Measurements from ENCODE around the gene GPATCH2.
"Not testable (repeated sequence)": the region's sequence is repeated elsewhere in the genome, so short reads cannot be mapped to it uniquely, and the experiment has no call there.

Gene GPATCH2

DNA sequence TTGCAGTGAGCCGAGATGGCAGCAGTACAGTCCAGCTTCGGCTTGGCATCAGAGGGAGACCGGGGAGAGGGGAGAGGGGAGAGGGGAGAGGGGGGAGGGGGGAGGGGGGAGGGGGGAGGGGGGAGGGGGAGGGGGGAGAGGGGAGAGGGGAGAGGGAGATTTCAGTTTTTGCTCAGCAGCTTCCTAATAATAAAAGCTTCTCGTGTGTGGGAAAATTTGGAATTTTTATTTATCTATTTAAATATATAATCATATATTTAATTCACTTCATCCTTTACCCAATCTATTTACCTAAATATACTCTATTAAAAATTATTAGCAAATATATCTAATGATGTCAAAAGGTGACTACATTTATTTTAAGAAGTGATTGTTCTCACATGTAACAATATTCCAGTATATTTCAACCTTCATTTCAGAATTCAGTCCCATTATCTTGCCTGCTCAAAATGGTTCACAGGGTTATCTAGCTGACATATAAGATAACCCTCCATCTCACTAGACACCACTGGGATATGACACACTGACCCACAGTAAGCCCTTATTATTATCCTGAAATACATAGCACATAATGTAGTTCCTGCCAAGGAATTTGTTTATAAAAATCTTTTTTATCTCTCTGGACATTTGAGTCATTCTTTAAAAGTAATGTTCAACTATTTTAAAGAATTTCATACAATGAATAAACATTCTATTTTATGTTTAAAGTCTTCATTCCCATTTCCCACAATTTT is 105.9 kb downstream of the GPATCH2 start:
- no peak for DNase-seq

DNA sequence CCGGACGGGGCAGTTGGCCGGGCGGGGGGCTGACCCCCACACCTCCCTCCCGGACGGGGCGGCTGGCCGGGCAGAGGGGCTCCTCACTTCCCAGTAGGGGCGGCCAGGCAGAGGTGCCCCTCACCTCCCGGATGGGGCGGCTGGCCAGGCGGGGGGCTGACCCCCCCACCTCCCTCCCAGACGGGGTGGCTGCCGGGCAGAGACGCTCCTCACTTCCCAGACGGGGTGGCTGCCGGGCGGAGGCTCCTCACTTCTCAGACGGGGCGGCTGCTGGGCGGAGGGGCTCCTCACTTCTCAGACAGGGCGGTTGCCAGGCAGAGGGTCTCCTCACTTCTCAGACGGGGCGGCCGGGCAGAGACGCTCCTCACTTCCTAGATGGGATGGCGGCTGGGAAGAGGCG is 107.0 kb downstream of the GPATCH2 start:
- not testable (repeated sequence) for DNase-seq

DNA sequence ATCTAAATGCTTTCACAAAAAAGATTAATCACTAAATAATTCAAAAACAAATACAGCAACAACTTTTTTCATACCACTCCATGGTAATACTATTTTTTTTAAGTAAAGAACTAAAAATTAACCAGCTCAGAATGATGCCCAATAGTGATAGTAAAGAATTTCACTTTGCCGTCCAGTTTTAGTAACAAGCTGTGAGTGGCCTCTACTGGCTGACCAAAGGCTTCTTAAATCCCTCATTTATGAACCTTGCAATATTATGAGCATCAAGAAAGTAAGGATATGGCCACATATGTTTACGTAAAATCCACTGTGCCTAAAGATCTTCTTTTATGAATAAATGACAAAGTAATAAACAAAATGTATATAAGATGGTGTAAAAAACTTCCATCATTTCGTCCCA is 108.6 kb downstream of the GPATCH2 start:
- no peak for DNase-seq

DNA sequence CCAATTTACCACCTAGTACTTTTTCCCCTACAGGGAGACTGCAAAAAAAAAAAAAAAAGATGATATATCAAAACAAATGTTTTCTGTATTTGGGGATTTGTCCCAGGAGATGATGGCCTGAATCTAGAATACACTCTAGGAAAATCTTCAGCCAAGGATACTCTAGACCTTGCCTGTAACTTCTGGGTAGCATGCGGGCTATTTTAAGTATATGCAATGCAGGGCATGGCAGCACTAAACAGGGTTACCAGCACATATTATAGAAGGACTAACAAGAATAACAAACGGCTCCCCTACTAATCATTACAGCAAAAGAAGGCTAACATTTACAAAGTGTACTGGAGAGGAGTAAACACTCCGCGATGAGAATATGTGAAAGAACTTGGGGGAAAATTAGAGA is 109.6 kb downstream of the GPATCH2 start:
- no peak for DNase-seq

DNA sequence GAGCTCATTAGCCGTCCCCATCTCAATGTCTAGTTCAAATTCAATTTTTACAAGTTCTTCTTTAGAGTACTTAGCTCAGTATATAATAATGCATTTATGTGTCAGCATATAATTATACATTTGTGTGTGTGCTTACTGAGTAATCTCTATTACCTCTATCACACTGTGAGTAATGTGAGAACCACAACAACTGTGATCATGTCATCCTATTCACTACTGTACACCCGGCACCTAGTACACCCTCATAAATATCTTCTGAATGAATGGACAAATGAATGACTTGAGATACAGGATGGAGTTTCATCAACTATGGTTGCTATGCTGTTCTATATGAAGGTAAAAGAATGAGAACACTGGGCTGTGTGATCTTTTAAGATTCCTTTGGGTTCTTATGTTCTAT is 124.0 kb downstream of the GPATCH2 start:
- no peak for DNase-seq

DNA sequence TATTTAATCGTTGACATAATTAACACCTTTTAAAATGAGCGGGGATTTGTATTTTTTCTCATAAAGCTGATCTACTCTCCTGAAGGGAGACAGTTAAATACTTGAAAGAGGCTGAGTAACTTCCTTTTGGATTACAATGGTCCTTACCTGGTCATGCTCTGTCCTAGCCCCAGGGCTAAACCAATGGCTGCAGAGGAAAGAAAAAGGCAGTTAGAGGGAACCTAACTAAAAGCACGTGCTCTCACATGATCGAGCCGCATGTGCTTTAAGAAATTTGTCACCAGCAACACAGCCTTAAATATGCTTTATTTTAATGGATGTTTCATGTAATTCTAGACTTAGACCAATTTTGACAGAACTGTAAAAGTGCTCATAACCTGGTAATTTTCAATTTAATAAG is 132.7 kb downstream of the GPATCH2 start:
- DNase-seq = no peak

DNA sequence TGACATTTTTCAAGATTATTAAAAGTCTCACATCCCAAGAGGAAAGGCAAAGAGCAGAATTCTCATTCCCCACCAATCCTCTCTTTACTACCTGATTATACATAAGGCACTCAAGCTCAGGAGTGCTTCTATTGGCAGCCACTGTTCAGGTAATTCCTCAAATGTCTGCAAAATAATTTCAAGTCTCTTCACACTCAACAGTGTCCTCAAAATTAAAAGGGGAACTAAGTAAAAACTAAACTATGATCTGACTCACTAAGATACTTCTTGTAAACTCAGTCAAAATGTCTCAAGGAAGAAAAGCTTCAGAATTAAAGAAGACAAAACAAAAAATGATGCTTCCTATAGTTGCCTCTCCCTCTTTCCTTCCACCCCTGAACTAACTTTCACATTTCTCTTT is 135.6 kb downstream of the GPATCH2 start:
- DNase-seq = no peak

DNA sequence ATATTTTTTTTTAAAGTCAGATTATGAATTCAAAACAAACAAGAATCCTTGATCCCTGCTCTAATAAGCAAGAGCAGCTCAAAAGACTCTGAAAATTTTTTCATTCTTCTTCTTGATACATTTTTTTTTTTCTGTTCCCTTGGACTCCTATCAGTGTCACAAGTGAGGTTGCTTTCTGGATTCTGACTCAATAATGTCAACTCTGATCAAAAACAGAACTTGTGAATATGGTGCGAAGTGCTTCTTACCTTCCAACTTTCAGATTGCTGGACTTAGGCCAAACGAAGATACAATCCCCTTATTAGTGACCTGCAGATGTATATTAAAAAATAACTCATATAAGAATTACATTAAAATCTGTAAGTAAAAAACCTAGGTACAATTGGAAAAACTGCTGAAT is 136.1 kb downstream of the GPATCH2 start:
- no peak for DNase-seq

DNA sequence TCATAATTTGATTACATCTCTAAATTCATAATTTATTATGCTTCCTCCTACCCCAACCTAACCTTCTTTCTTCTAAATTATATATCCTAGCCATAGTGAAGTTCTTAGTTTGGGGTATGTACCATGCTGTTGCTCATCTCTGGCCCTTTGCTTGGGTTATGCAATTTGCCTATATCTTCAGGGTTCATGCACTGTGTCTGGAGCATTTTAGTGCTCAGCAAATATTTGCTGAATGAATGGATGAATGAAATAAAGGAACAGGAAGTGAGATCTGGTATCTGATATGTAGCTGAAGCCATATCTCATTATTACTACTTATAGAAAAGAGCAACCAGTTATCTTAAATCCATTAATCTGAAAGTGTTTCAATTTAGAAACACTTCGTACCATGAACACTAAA is 137.6 kb downstream of the GPATCH2 start:
- DNase-seq = no peak

DNA sequence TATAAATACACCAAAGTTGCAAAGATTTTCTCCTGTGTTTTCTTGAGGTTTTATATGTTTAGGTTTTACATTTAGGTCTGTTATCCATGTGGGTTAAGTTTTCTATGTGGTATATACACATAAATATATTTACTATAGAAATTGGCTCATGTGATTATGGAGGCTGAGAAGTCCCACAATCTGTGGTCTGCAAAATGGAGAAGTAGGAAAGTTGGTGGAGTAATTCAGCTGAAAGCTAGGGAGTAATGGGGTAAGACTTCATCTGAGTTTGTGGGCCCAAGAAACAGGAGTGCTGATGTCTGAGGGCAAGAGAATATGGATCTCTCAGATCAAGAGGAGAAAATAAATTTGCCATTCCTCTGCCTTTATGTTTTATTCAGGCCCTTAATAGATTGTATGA is 146.0 kb downstream of the GPATCH2 start:
- DNase-seq = no peak

DNA sequence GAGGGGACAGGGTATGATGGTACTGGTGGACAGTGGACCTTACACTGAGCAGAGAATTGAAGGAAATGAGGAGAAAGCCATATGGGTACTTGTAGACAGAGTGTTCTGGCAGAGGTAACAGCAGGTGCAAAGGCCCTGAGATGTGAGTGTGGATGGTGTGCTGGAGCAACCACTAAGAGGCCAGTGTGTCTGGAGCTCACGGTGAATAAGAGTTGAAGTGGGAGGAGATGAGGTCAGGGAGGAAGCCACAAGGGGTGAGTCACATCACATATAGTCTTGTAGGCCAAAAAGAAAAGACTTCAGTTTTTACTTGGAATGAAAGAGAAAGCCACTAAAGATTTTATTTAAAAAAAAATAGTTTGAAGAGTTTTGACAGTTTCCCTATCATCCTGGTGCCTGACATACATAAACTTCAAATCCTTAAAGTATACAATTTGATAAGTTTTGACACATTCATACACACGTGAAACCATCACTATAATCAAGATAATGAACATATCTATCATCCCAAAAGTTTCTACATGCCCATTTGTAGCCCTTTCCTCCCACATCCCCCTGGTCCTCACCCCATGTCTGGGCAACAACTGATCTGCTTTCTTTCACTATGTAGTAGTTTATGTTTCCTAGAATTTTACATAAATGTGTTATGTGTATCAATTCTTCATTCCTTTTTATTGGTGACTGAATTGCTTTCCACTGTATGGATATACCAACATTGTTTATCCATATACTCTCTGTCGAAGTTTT is 148.4 kb downstream of the GPATCH2 start:
- no peak for DNase-seq

DNA sequence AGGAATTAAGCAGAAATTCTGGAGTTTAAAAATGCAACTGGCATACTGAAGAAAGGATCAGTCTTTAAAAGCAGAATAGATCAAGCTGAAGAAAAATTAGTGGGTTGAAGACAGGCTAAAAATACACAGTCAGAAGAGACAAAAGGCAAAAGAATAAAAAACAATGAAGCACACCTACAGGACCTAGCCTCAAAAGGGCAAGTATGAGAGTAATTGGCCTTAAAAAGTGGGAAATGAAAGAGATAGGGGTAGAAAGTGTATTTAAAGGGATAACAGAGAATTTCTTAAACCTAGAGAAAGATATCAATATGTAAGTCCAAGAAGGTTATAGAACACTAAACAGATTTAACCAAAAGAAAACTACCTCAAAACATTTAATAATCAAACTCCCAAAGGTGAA is 152.4 kb downstream of the GPATCH2 start:
- DNase-seq = no peak

DNA sequence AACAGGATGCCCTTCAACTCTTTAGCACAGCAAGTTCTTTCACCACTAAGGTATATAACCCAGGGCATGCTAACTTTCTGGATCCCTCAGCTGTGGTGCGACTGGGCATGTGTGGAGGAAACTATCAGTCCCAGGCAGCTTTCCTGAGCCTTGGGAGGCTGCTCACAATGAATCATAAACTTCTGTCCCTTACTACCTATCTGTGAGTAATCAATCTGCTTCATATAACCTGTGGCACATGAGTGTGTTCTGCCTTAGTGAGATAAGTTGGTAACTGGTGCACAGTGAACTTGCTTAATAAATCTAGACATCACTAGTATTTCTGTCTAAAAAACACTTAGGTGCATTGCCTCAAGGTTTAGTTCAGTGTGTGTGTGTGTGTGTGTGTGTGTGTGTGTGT is 158.0 kb downstream of the GPATCH2 start:
- DNase-seq = no peak

DNA sequence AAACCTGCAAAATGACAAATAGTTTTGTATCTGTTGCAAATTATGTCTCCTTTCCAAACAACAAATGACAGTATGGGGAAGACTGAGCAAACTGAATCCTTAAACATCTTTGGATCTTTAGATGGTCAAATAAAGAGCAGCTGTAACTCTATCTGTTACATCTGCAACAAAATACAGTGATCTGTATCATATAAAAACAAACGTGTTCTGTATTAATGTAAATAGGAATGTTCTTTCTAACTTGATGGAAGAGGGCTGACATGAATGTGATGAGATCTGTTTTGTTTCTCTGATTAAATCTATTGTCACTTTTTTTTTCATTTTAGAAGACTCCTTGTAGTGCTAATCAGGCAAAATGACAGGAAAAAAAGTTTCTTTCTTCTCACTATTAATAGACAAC is 159.5 kb downstream of the GPATCH2 start:
- DNase-seq = no peak

DNA sequence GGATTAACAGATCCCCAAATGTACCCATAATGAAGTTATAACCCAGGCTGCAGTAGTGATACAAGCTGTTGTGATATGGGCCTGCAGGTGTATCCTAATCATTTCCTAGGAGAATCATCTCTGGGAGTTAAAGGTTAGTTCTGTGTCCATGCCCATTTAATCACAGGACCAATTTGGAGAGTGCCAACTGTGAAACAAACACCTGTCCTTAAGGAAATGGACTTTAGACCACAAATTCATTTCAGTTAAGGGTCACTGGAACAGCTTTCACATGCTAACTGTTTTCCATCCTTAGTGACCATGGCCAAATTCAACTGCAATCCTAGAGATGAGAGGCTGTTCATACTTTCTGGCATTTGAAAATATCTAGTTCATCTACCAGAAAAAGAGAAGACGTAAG is 160.9 kb downstream of the GPATCH2 start:
- no peak for DNase-seq

DNA sequence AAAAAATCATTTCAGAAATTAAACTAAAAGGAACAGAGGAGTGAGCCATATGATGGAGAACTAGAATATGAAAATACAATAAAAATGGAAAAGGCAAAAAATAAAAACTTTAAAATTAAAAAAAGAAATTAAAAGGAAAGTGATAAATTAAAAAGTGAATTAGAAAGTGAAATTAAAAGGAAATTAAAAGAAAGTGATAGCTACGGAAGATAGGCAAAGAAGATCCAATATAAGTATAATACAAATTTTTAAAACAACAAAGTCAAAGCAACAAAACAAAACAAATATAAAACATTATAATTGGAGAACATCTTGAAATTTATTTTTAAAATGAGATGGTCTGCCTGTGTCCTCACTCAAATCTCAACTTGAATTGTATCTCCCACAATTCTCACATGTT is 165.8 kb downstream of the GPATCH2 start:
- DNase-seq = no peak

DNA sequence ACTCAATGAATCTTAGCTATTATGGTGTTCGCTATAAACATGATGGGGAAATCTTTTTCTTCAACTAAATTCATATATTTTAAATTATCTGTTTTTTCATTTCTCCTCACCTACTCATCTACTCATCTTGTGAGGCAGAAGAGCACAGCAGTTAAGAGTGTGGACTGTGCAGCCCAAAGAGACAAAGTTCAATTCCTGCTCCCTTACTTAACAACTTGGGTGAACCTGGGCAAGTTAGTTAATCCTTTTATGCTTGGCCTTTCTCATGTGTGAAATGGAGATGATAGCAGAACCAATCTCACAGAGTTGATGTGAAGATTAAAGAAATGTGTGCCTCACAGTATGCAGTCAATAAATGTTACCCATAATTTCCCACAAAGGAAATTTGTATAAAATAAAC is 168.2 kb downstream of the GPATCH2 start:
- no peak for DNase-seq

DNA sequence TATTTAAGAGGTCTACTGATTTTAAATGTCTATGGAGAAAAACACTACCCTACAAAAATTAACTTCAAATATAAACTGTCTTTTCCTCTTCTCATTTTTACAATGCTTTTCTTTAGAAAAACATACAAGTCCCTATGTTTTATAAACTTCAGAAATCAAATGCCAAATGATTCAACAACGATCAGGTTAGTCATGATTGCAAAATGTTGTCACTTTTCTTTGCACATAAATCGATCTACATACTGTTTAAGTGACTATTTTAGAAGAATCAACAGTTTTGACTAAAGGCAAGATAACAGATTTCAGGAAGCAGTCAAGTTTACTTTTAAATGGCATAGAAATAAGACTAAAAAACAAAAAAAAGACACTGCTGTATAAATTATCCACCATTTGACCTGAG is 168.7 kb downstream of the GPATCH2 start:
- no peak for DNase-seq

DNA sequence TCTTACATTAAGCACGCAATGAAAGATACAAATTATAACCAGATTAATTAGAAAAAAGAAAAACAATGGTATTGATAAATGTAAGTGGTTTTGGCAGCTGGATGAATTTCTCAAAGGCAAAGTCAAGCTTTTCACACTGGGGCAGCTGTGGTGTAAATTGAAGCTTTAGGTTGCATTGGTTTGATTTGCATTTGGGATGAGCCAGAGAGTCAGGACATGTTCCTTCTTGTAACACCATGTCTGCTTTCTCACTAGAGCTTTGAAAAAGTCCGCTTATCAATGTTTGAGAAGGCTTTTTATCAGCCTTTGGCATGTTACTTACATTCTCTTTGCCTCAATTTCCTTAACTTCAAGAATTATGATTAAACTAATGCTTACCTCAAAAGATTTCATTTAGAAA is 173.9 kb downstream of the GPATCH2 start:
- no peak for DNase-seq

DNA sequence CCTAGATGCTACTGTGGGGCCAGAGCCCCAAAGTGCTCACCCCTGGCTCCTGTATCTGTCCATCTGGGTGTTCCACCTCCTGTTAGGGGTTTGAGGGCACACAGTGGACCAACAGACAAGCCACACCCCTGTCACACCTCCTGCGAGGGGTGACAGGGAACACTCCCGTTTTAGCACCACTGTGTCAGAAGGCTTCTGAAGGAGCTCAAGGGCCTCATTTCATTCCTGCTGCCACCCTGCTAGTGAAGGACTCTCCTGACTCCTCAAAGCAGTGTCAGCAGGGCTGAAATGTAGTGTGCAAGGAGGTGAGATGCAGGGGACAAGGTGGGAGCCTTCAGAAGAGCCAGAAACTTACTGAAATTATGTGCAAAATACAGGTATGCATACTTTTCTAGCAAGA is 174.6 kb downstream of the GPATCH2 start:
- DNase-seq = no peak

DNA sequence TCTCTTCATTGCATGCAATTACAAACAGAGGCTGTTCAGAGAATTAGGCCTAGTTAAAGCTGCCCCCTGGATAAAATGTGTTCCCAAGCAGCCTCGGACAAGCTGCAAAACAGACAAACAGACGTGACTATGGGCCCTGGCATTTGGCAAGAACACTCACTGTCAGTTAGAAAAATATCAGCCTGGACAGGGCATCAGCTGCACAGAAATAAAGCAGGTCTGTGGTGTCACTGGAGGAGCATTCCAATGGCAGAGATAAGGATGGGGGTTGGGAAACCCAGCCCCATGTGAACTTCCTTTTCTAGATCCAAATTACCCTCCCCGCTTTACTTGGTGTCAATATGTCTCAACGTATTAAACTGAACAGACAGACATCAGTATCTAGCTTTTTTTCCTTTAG is 177.1 kb downstream of the GPATCH2 start:
- no peak for DNase-seq

DNA sequence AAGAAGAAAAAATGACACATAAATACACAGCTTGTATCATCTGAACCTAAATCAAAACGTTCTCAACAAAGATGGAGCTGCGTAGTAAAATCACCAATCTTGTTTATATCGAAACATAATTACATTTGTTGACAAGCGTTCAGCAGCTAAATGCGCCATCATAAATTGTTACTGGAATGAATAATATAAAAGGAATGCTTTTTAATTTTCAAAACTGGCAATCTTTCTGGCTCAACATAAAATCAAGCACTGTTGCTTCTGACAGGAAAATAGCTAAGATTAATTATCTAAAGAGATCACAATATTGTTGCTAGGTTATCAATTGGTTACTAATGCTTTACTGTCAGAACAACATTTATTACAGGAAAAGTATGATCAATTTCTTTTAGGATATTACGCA is 181.5 kb downstream of the GPATCH2 start:
- no peak for DNase-seq

DNA sequence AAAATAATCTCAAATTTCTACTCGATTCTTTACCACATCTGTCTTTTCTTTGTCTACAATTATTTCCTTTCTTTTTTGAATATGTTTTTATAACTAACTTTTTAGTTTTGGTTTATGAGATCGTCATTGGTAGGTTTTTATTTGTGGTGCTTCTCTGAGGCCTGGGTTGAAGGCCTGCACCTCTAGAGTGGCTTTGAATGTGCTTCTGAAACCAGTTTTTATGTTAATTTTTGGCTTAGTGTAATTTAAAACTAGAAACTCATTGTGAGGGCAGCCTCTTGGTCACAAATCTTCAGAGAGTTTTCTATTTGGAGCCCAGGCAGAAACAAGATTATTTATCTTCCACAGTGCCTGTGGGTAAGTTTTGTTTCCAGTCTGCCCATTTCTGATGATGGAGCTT is 187.0 kb downstream of the GPATCH2 start:
- DNase-seq = no peak

DNA sequence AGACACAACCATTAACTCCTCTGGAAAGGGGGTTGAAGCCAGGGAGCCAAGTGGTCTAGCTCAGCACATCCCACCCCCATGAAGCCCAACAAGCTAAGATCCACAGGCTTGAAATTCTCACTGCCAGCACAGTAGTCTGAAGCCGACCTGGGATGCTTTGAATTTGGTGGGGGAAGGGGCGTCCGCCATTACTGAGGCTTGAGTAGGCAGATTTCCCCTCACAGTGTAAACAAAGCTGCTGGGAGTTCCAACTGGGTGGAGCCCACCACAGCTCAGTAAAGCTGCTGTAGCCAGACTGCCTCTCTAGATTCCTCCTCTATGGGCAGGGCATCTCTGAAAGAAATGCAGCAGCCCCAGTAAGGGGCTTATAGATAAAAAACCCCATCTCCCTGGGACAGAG is 193.5 kb downstream of the GPATCH2 start:
- no peak for DNase-seq

DNA sequence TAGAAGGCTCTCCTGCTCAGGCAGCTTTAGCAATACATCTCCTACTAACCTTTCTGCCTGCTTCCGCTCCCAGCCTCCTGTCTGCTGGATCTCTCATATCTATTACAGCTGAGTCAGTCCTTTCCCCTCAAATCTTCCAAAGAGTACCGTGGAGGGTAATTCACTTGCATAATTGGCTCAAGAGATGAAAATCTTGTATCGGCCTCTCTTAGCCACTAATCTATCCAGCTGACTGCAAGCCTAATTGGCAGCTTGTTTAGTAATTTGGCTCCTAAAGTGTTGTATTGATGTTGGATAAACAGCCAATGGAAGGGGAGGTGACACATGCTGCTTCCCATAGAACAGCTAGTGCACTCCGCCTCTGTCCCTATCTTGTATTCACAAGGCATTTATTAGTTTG is 195.7 kb downstream of the GPATCH2 start:
- DNase-seq = no peak

Measured in activated T-cell treated with anti-CD3 and anti-CD28 coated beads, Interleukin-2, amount 50 U/mL, for 1 hour (primary cell).